GM19193 (cell line): ENCODE results near the gene SH2D3C.

ENCODE experiments used
- POLR2A ChIP-seq: IDR thresholded peaks from 4 replicates; pipeline ENCODE4 v1.6.1; 2011; ENCODE audit not compliant: insufficient read depth, insufficient read length; ENCODE audit errors: extremely low read depth

The SH2D3C gene

DNA sequence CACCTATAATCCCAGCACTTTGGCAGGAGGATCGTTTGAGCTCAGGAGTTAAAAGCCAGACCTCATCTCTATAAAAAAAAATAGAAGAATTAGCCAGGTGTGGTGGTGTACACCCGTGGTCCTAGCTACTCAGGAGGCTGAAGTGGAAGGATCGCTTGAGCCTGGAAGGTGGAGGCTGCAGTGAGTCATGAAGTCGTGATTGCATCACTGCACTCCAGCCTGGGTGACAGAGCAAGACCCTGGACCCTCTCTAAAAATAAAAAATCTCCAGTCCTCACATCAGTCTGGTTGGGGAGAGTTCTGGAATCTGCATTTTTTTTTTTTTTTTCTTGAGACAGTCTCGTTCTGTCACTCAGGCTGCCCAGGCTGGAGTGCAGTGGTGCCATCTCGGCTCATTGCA lies 33.5 kb upstream of the SH2D3C start:
- TF ChIP-seq POLR2A, result no peak

DNA sequence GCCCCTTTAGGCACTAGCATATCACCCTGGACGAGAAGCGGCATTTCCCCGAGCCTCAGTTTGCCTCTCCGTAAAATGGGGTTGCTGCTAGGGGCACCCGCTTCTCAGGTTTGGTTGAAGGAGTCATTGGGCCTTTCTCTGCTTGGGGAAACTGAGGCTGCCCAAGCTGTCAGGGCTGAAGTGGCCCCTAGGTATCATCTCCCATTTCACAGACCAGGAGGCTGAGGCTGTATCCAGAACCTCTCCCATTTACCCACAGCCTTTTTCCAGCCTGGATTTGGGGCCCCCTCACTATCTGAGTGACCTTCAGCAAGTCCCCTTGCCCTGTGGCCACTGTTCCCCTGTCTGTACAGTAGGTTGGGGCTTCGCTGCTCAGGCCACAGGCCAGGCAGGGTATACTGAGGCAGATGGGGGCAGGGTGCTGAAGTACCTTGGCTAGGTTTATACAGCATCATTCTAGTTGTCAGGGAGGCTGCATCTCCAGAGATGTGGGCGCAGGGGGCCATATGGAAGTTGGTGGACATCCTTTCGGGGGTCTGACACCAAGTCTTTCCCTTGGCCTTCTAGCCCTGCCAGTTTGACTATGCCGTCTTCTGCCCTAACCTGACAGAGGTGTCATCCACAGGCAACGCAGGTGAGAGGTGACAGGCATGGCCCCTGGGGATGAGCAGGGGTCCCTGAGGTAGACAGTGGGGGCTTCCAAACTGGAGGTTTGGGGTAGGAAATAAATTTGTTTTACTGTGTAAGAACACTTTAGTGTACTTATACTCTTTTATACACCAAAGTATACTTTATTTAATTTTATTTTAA lies 32.1 kb upstream of the SH2D3C start:
- TF ChIP-seq POLR2A, result no peak

DNA sequence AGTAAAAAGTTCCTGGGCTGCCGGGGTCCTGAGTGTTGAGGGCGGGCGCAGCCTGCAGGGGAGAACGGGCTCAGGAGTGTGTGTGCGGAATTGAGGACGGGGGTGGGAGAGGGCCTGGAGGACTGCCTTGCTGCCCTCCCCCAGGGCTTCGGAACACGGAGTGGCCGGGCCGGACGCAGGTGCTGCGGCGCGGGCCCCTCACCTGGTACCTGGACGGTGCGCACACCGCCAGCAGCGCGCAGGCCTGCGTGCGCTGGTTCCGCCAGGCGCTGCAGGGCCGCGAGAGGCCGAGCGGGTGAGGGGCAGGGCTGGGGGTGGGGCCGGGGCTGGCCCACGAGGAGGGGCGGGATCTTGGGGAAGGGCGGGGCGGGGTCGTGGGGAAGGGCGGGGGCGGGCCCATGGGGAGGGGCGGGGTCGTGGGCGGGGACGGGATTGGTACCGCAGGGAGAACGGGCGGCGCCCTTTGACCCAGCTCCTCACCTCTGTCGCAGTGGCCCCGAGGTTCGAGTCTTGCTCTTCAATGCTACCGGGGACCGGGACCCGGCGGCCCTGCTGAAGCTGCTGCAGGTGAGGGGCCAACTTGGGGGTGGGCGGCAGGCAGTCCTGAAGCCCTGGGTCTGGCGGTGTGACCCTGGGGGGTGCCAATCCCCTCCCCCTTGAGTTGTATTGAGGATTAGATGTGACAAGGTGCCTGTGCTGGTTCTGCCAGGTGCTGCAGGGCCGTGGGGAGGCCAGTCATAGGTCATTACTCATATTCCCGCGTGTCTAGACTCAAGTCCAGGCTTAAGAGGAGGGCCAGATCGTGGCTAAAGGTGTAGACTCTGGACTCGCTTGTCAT lies 31.3 kb upstream of the SH2D3C start:
- no peak for TF ChIP-seq POLR2A

GRCh38 chr9:127809002-127809539 lies 30.6 kb upstream of the SH2D3C start:
- TF ChIP-seq POLR2A, result no peak

DNA sequence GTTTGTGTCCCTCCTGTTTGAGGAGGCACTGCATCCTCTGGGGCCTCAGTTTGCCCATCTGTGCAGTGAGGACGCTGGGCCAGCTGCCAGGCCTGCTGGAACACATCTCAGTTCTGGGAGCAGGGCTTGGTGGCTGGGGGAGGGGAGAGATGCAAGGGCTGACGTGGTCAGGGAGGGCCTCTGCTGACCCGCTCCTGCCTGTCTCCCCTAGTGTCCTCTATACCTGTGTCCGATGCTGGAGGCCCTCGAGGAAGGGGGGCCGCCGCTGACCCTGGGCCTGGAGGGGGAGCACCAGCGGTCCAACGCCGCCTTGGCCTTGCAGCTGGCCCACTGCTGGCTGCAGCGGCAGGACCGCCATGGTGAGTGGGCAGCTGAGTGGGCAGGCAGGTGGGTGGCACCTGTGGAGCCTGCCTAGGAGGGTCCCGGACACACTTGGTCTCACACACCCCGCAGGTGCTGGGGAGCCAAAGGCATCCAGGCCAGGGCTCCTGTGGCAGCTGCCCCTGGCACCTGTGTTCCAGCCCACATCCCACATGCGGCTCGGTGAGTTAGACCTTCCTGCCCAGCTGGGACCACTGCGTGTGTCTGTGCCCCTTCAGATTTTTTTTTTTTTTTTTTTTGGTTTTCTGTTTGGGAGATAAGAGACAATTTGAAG lies 30.0 kb upstream of the SH2D3C start:
- no peak for TF ChIP-seq POLR2A

- TF ChIP-seq POLR2A, result no peak
Measured at GRCh38 chr9:127806871-127807270, 28.4 kb upstream of the SH2D3C start.

DNA sequence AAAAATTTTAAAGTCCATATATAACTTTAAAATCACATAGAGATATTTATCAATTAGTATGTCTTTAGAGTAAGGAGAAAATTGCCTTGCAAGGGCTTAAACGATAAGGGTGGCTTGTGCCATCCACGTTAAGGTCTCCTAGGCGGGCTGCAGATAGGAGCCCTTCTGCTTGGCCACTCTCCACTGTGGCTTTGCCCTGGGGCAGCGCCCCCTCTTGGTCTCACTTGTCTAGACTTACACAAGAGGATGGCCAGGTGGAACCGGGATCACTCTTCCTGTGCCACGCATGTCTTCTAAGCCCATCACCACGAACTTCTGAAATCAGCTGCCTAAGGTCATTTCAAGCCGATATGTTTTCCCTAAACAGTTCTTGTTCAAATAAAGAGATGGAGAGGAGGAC lies 27.2 kb upstream of the SH2D3C start:
- TF ChIP-seq POLR2A, result no peak

- no peak for TF ChIP-seq POLR2A
Measured at GRCh38 chr9:127803507-127804352, 25.3 kb upstream of the SH2D3C start.

- TF ChIP-seq POLR2A, result peak; percentile 92
Measured at GRCh38 chr9:127802576-127803443, 24.3 kb upstream of the SH2D3C start, which contains the start of gene FPGS. Gene FPGS, plus strand, starts transcription at chr9:127802882. Its CDS starts 43 bp downstream, at chr9:127802925.

- TF ChIP-seq POLR2A, result no peak
Measured at GRCh38 chr9:127801955-127802575, 23.6 kb upstream of the SH2D3C start.

GRCh38 chr9:127796852-127797370 lies 18.4 kb upstream of the SH2D3C start:
- no peak for TF ChIP-seq POLR2A

DNA sequence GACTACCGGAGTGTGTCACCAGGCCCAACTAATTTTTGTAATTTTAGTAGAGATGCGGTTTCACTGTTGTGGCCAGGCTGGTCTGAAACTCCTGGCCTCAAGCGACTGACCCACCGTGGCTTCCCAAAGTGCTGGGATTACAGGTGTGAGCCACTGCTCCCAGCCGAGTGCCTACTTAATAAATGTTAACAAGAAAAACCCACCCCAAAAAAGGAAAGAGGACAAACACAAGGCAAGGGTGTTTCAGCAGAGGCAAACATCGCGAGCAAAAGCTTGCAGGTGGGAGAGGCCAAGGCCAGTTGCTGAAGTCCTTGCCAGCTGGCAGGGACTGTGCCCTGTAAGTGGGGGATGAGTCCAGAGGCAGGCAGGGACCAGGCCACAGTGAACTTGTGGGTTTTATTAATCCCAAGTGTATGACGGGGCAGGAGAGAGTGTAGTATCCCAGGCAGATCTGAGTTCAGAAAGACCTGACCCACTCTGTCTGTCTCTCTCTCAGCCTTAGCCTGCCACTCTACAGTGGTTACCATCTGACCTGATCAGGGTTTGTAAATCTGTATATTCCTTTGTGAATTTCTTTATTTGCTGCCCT lies 17.9 kb upstream of the SH2D3C start:
- no peak for TF ChIP-seq POLR2A
